Measurements from ENCODE around the gene SLC22A3. TPM values are rescaled to one million over a fixed set of nuclear protein-coding genes. Genes with fewer than 3 reads are reported as not detected.

The SLC22A3 gene
- total and polyA plus RNA-seq, 11 donors: 0.45 to 3.0 (median 0.75) TPM

DNA sequence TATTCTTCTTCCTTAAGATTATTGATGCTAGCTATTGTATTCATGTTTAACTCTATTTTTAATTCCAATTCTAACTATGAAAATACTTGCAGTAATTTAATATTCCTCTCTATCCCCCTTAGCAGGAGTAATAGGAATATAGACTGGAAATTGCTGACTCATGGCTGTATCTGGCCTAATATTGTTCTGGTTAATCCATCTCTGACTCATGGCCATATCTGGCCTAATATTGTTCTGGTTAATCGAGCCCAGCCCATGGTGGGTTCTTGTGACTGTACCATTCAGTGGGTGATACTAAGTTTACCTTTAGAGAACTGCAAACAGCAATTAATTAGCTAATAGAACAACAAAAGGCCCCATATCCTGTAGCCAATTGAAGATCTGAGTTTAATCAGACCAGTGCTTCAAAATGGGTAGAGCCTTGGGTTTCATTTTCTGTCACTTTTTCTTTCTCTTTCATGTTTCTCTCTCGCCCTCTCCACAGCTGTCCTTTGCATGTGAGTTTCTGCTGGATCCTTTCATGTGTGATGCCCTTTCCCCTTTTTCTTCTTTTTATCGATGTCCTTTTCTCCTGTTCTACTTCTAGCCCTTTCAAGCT lies 50.6 kb downstream of the SLC22A3 start:
- no peak for ATAC-seq
- TF ChIP-seq CTCF (IDR thresholded peaks at IDR 0.05) (no peak), POLR2A (IDR thresholded peaks at IDR 0.05) (no peak)
- Histone ChIP-seq H3K9me3 (no peaks in the 10 kb centered on the region), H3K36me3 (no peaks in the 10 kb centered on the region), H3K4me3 (no peak overlapping the region), H3K27ac (no peak overlapping the region), H3K4me1 (no peaks in the 10 kb centered on the region), H3K27me3 (no peaks in the 10 kb centered on the region)
- 78 to 86% (median 82%) methylated on average over 3 of the region's 3 CpGs for WGBS, 4 donors
- DNase-seq: no peak
- intact Hi-C loops (cut with DNase I): no loop called here

DNA sequence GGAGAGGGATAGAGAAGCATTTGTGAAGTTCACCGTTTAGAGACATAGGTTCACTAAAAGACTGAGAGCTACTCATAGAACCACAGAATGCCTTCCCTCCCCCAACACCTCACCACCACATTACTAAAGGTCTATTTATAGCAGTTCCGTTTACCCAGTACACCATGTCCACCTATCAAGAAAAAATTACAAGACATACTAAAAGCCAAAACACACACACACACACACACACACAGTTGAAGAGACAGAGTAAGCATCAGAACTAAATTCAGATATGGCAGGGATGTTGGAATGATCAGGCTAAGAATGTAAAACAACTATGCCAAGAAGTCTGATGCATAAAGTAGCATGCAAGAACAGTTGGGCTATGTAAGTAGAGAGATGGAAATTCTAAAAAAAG lies 52.3 kb downstream of the SLC22A3 start:
- peak in 3 of 4 donors; percentile 65 to 76 (median 75) for ATAC-seq
- intact Hi-C loops (cut with DNase I): no loop called here

GRCh38 chr6:160408528-160408927 lies 60.4 kb downstream of the SLC22A3 start:
- no peak overlapping the region for H3K27ac ChIP-seq
- no peak for ATAC-seq
- no peaks in the 10 kb centered on the region for H3K4me1 ChIP-seq
- WGBS, 4 donors: 45 to 70% (median 51%) methylated on average over 5 of the region's 5 CpGs
- intact Hi-C loops (cut with DNase I): no loop called here
- no peaks in the 10 kb centered on the region for H3K9me3 ChIP-seq
- DNase-seq: no peak
- H3K27me3 ChIP-seq: no peaks in the 10 kb centered on the region
- no peak overlapping the region for H3K4me3 ChIP-seq
- no peaks in the 10 kb centered on the region for H3K36me3 ChIP-seq
- TF ChIP-seq CTCF (IDR thresholded peaks at IDR 0.05): no peak
- no peak for TF ChIP-seq POLR2A (IDR thresholded peaks at IDR 0.05)

More for the DNA sequence above, 52.3 kb downstream of the SLC22A3 start:
- Histone ChIP-seq H3K27ac (no peak overlapping the region), H3K27me3 (no peaks in the 10 kb centered on the region), H3K36me3 (no peaks in the 10 kb centered on the region), H3K4me1 (no peaks in the 10 kb centered on the region), H3K4me3 (no peak overlapping the region), H3K9me3 (no peaks in the 10 kb centered on the region)
- WGBS, 4 donors: 40 to 52% (median 49%) methylated on average over 2 of the region's 2 CpGs
- TF ChIP-seq POLR2A (IDR thresholded peaks at IDR 0.05): no peak
- no peak for TF ChIP-seq CTCF (IDR thresholded peaks at IDR 0.05)
- no peak for DNase-seq

GRCh38 chr6:160412993-160413392 lies 64.8 kb downstream of the SLC22A3 start:
- no peak overlapping the region for H3K27ac ChIP-seq
- no peaks in the 10 kb centered on the region for H3K36me3 ChIP-seq
- 71 to 85% (median 82%) methylated on average over 2 of the region's 2 CpGs for WGBS, 4 donors
- DNase-seq (no peak), ATAC-seq (no peak)
- H3K9me3 ChIP-seq: no peaks in the 10 kb centered on the region
- H3K4me1 ChIP-seq: peaks cover 0 to 10% (median 0%) of the 10 kb centered on the region in 12 donors
- no peaks in the 10 kb centered on the region for H3K27me3 ChIP-seq
- intact Hi-C loops (cut with DNase I): no loop called here
- TF ChIP-seq CTCF (IDR thresholded peaks at IDR 0.05): no peak
- TF ChIP-seq POLR2A (IDR thresholded peaks at IDR 0.05): no peak
- H3K4me3 ChIP-seq: no peak overlapping the region
